HL-60 (cell line): Measurements from ENCODE around the gene RITA1.

Experiments
- CTCF ChIP-seq: IDR thresholded peaks from one replicate; pipeline ENCODE4 v1.5.1; 2011; ENCODE audit warnings: low read length, control low read depth, inconsistent platforms; ENCODE audit not compliant: insufficient read depth
- GABPA ChIP-seq: IDR thresholded peaks from 2 replicates; pipeline ENCODE4 v1.6.1; 2012; ENCODE audit warnings: low read depth
- POLR2AphosphoS5 ChIP-seq: IDR thresholded peaks from 2 replicates; pipeline ENCODE4 v1.6.1; 2012; ENCODE audit warnings: low read depth

- TF ChIP-seq CTCF (no peak), POLR2AphosphoS5 (no peak), GABPA (no peak)
Observed at GRCh38 chr12:113201187-113202177, 16.0 kb downstream of the RITA1 start.
